ENCODE data around the gene CHRNG.
A peak's percentile ranks its signal among the peaks of the same experiment; 100 is the strongest.
"Not testable (repeated sequence)": the region's sequence is repeated elsewhere in the genome, so short reads cannot be mapped to it uniquely, and the experiment has no call there.

Gene CHRNG

GRCh38 chr2:232526372-232526941 lies 13.0 kb upstream of the CHRNG start:
- DNase-seq (ENCODE audit: low read depth, low spot score): no peak

GRCh38 chr2:232527905-232528470 lies 11.5 kb upstream of the CHRNG start:
- no peak for DNase-seq (ENCODE audit: low read depth, low spot score)

- DNase-seq (ENCODE audit: low read depth, low spot score): no peak
These were observed 10.6 kb upstream of the CHRNG start for GRCh38 chr2:232528746-232529460.

GRCh38 chr2:232529806-232530547 lies 9.5 kb upstream of the CHRNG start:
- DNase-seq (ENCODE audit: low read depth, low spot score): no peak

GRCh38 chr2:232530626-232531260 lies 8.7 kb upstream of the CHRNG start:
- DNase-seq (ENCODE audit: low read depth, low spot score): no peak

GRCh38 chr2:232532419-232532818 lies 7.1 kb upstream of the CHRNG start:
- DNase-seq (ENCODE audit: low read depth, low spot score): no peak

GRCh38 chr2:232532821-232533220 lies 6.7 kb upstream of the CHRNG start:
- DNase-seq (ENCODE audit: low read depth, low spot score): not testable (repeated sequence)

GRCh38 chr2:232533944-232534710 lies 5.4 kb upstream of the CHRNG start:
- DNase-seq (ENCODE audit: low read depth, low spot score): peak; percentile 44

GRCh38 chr2:232534940-232535651 lies 4.4 kb upstream of the CHRNG start:
- DNase-seq (ENCODE audit: low read depth, low spot score): no peak

GRCh38 chr2:232535761-232536530 lies 3.5 kb upstream of the CHRNG start:
- DNase-seq (ENCODE audit: low read depth, low spot score): no peak

- DNase-seq (ENCODE audit: low read depth, low spot score): no peak
These were observed 2.4 kb upstream of the CHRNG start for GRCh38 chr2:232537079-232537478.

GRCh38 chr2:232537499-232537898 lies 2.0 kb upstream of the CHRNG start:
- DNase-seq (ENCODE audit: low read depth, low spot score): no peak

GRCh38 chr2:232538671-232539070 lies 821 bp upstream of the CHRNG start:
- DNase-seq (ENCODE audit: low read depth, low spot score): no peak

GRCh38 chr2:232540441-232541041 lies 1.0 kb downstream of the CHRNG start:
- no peak for DNase-seq (ENCODE audit: low read depth, low spot score)

GRCh38 chr2:232541195-232541960 lies 1.9 kb downstream of the CHRNG start:
- DNase-seq (ENCODE audit: low read depth, low spot score): no peak

- no peak for DNase-seq (ENCODE audit: low read depth, low spot score)
These were observed 2.6 kb downstream of the CHRNG start for GRCh38 chr2:232541961-232542714.

- DNase-seq (ENCODE audit: low read depth, low spot score): no peak
These were observed 3.4 kb downstream of the CHRNG start for GRCh38 chr2:232542715-232543467.
